SU-DHL-6 (cell line): ENCODE data around the gene SPDYE2B.
"Not testable (repeated sequence)": the region's sequence is repeated elsewhere in the genome, so short reads cannot be mapped to it uniquely, and the experiment has no call there.

ENCODE experiments used
- CTCF ChIP-seq: fragments of 200-600 bp; sonication (generic); IDR thresholded peaks from one replicate; pipeline ENCODE4 v1.5.1; 2017; ENCODE audit warnings: antibody characterized with exemption, mild to moderate bottlenecking, low read length, moderate library complexity; ENCODE audit not compliant: insufficient read depth, poor library complexity, severe bottlenecking
- EZH2phosphoT487 ChIP-seq: fragments of 200-600 bp; sonication (generic), shearing (Covaris generic); conservative IDR thresholded peaks from 2 replicates; pipeline ENCODE4 v1.6.1; 2018; ENCODE audit warnings: mild to moderate bottlenecking, antibody characterized with exemption, low read length, moderate library complexity, mixed read lengths

DNA sequence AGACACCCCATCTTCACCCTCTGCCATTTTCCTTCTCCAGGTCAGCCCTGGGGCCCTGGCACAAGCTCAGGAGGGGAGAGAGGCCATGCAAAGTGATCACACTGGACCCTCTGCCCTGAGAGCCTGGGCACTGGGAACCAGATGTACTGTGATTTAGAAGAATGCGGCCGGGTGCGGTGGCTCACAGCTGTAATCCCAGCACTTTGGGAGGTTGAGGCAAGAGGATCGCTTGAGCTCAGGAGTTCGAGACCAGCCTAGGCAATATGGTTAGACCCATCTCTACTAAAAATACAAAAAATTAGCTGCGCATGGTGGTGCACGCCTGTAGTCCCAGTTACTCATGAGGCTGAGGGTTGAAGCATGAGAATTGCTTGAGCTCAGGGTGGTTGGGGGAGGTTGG, 2.3 kb upstream of the SPDYE2B start:
- not testable (repeated sequence) for TF ChIP-seq CTCF, EZH2phosphoT487
